Cardiac fibroblast (primary cell): ENCODE measurements around the gene CD44.
A peak's percentile ranks its signal among the peaks of the same experiment; 100 is the strongest.

Experiments
- DNase-seq, 2 donors: peaks; one replicate each; pipeline versions ENCODE4 v3.0.0 to v3.0.0-alpha.2; 2010; ENCODE audit warnings: low read depth in 2 of 2
- H3K4me3 ChIP-seq, 2 donors: replicated peaks in 1 of 2; 1 replicate in 1 of 2; 2 replicates in 1 of 2; pipeline ENCODE4 v1.5.1; 2011; ENCODE audit warnings: low read depth in 2 of 2, low read length in 2 of 2, mild to moderate bottlenecking in 2 of 2, moderate library complexity in 1 of 2
- CTCF ChIP-seq: IDR thresholded peaks from one replicate; pipeline ENCODE4 v1.5.1; 2011; ENCODE audit warnings: low read depth, mild to moderate bottlenecking, low read length, inconsistent platforms

The CD44 gene

GRCh38 chr11:35148163-35148837, 9.3 kb downstream of the CD44 start:
- H3K4me3 ChIP-seq: no peak overlapping the region
- TF ChIP-seq CTCF: no peak
- DNase-seq: no peak

- TF ChIP-seq CTCF: no peak
- no peak overlapping the region for H3K4me3 ChIP-seq
Observed at GRCh38 chr11:35150454-35150853, 11.5 kb downstream of the CD44 start.

GRCh38 chr11:35151241-35151640, 12.3 kb downstream of the CD44 start:
- no peak overlapping the region for H3K4me3 ChIP-seq
- no peak for TF ChIP-seq CTCF
- peak; percentile 53 to 60 for DNase-seq

More at GRCh38 chr11:35150454-35150853, 11.5 kb downstream of the CD44 start:
- DNase-seq: no peak

GRCh38 chr11:35151683-35152280, 12.8 kb downstream of the CD44 start:
- H3K4me3 ChIP-seq: no peak overlapping the region
- TF ChIP-seq CTCF: no peak
- DNase-seq: no peak

- TF ChIP-seq CTCF: no peak
- no peak for DNase-seq
- no peak overlapping the region for H3K4me3 ChIP-seq
Observed at GRCh38 chr11:35152575-35152974, 13.6 kb downstream of the CD44 start.

- no peak for DNase-seq
- H3K4me3 ChIP-seq: no peak overlapping the region
- no peak for TF ChIP-seq CTCF
Observed at GRCh38 chr11:35153280-35153679, 14.3 kb downstream of the CD44 start.

GRCh38 chr11:35154952-35155351, 16.0 kb downstream of the CD44 start:
- no peak for TF ChIP-seq CTCF
- no peak for DNase-seq
- H3K4me3 ChIP-seq: no peak overlapping the region
